ENCODE results near the gene FBXO41. TPM values are rescaled to one million over a fixed set of nuclear protein-coding genes. Genes with fewer than 3 reads are reported as not detected.

FBXO41 gene
- total RNA-seq, 2 donors from 2014 or later: 13.3 to 13.5 TPM

GRCh38 chr2:73238149-73238548 is 46.1 kb downstream of the FBXO41 start:
- H3K9me3 ChIP-seq (ENCODE audit: control insufficient read depth, low read length, poor library complexity, severe bottlenecking): no peaks in the 10 kb centered on the region
- Mint-ChIP-seq H3K27ac (peak overlapping the region; percentile 59), H3K27me3 (no peaks in the 10 kb centered on the region), H3K4me3 (no peak overlapping the region), H3K36me3 (ENCODE audit: low read depth) (peaks cover 5% of the 10 kb centered on the region), H3K4me1 (peaks cover 32% of the 10 kb centered on the region)
- ATAC-seq (no peak), DNase-seq (no peak)

- Mint-ChIP-seq H3K4me3 (peak overlapping the region; percentile 51), H3K4me1 (peaks cover 36% of the 10 kb centered on the region), H3K27ac (peak overlapping the region; percentile 95)
These were observed 47.1 kb downstream of the FBXO41 start for GRCh38 chr2:73237168-73237567.

DNA sequence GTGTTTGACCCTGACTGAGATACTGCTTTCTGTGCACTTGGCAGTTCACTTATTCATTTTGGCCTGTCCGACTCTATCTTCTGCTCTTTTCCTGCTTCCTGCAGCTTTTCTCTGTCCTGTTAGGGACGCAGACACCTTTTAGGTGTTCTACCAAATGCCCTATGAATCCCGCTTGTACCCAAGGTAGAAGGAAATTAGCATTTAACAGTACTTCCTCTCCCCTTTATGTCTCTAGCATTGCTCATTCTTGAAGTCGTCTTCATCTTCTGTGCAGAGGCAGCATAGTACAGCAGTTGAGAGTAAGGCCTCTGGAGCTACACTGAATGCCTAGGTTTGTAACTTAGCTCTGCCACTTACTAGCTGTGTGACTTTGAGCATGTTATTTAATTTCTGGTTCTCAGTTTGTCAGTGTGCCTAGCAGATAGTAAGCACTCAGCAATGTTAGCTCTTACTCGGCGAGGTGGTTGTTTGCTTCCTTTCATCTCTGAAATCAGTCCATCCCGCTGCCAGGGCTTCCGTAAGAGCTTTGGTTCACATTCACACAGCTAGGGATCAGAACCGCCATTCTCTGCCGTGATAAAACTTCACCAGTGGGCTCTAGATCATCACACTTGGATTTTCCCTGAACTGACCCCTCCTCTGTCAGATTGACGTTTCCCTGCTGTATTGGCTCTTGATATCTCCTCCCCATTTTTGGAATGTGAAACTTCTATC is 48.8 kb downstream of the FBXO41 start:
- no peak for DNase-seq
- ATAC-seq: no peak

More at GRCh38 chr2:73237168-73237567, 47.1 kb downstream of the FBXO41 start:
- H3K27me3 Mint-ChIP-seq: no peaks in the 10 kb centered on the region
- no peak for DNase-seq
- no peaks in the 10 kb centered on the region for H3K9me3 ChIP-seq (ENCODE audit: control insufficient read depth, low read length, poor library complexity, severe bottlenecking)
- peaks cover 5% of the 10 kb centered on the region for H3K36me3 Mint-ChIP-seq (ENCODE audit: low read depth)
- ATAC-seq: no peak

DNA sequence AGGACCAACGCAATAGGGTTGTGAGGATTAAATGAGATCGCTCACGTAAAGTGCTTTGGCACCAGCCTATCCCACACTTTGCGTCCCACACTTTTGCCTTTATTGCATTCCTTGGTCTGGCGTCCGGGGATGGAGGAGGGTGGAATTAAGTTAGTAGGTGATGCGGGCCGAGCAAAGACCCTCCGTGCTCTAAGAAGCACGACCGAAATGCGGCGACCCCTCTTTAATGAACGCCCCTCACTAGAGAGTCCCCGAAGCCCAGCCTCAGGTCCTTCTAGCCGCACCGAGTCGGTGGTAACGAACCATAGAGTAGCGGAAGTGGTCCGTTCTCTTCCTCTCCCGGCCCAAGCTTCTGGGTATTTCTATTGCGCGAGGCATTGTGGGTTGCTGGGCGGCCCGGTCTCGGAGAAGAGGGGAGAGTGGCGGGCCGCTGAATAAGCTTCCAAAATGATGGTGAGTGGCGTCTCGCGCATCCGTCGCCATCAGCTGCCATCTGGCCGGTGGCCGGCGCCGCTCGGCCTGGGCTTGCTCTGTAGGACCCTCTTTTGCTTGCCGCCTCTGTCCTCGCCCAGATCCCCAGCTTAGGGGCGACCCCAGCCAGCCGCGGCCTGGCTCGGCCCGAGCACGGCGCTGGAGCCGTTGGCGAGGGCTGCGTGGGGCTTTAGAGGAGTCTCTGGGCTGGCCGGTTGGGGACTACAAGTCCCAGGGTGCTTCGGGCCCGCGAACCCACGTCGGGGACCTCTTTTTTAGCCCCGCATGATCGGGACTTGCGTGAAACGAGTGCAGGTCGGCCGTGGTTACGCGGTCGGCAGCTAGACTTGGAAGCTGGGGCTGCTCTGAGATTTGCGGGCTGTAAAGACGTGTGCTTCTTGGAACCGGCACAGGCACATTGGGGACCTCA is 50.1 kb downstream of the FBXO41 start, which contains the start of gene CCT7:
Gene CCT7 (plus strand): TSS at position 377 of the 901 bp plus-strand sequence. CDS start 71 bp downstream, at position 448.
- ATAC-seq: peak; percentile 76
- H3K4me3 Mint-ChIP-seq: peak within 1 kb of the TSS; percentile 97
- H3K9me3 ChIP-seq (ENCODE audit: control insufficient read depth, low read length, poor library complexity, severe bottlenecking): no peaks in the 10 kb centered on the region
- DNase-seq: peak; percentile 71 to 77 (median 77)
- no peaks in the 10 kb centered on the region for H3K27me3 Mint-ChIP-seq
- peak within 1 kb of the TSS; percentile 95 for H3K27ac Mint-ChIP-seq
- H3K36me3 Mint-ChIP-seq (ENCODE audit: low read depth): peaks cover 5% of the 10 kb centered on the region
- H3K4me1 Mint-ChIP-seq: peaks cover 37% of the 10 kb centered on the region

More for the DNA sequence above, 48.8 kb downstream of the FBXO41 start:
- H3K4me1 Mint-ChIP-seq: peaks cover 41% of the 10 kb centered on the region
- peak overlapping the region; percentile 95 for H3K27ac Mint-ChIP-seq
- no peaks in the 10 kb centered on the region for H3K27me3 Mint-ChIP-seq
- H3K4me3 Mint-ChIP-seq: peak overlapping the region; percentile 97
- no peaks in the 10 kb centered on the region for H3K9me3 ChIP-seq (ENCODE audit: control insufficient read depth, low read length, poor library complexity, severe bottlenecking)
- H3K36me3 Mint-ChIP-seq (ENCODE audit: low read depth): peaks cover 5% of the 10 kb centered on the region

DNA sequence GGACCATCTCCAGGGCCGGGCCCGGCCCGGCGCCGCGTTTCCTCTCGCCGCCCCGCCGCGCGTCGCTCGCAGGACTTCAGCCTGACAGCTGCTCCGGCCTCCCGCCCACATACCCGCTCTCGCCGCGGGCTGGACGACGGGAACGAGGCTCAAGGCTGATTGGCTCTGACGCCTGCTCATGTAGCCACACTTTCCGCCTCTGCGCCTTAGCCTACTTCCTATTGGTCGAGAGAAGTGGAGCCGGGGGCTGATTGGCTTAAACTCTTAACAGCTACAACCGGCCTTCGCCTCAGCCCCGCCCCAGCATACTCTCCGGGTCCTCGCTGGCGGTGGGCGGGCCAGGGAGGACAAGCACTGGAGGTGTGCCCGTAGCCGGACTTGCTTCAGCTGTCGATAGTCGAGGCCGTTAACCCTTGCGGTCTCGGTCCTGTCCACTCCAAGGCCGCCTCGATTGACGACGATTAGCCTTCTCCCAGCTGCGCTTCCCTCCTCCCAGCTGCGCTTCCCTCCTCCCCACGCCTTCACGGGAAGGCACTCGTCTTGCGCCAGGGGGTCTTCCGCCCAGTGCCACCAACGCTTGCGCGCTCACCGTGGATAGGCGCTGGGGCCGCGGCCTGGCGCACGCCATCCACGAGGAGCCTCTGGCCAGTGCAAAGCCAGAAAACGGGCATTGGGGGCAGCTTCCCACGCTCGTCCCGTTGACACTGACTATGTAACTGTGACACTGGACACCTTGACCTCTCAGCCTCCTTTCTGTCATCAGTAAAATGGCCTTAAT is 50.9 kb downstream of the FBXO41 start, which contains the start of gene PRADC1:
Gene PRADC1 (minus strand): TSS at position 86 of the 778 bp plus-strand sequence. CDS start 79 bp downstream, at position 7.
- peak; percentile 84 for ATAC-seq
- Mint-ChIP-seq H3K27ac (peak within 1 kb of the TSS; percentile 95), H3K27me3 (no peaks in the 10 kb centered on the region), H3K4me3 (peak within 1 kb of the TSS; percentile 97), H3K4me1 (peaks cover 37% of the 10 kb centered on the region), H3K36me3 (ENCODE audit: low read depth) (peaks cover 5% of the 10 kb centered on the region)
- H3K9me3 ChIP-seq (ENCODE audit: control insufficient read depth, low read length, poor library complexity, severe bottlenecking): no peaks in the 10 kb centered on the region
- DNase-seq: peak; percentile 83 to 91 (median 85)

DNA sequence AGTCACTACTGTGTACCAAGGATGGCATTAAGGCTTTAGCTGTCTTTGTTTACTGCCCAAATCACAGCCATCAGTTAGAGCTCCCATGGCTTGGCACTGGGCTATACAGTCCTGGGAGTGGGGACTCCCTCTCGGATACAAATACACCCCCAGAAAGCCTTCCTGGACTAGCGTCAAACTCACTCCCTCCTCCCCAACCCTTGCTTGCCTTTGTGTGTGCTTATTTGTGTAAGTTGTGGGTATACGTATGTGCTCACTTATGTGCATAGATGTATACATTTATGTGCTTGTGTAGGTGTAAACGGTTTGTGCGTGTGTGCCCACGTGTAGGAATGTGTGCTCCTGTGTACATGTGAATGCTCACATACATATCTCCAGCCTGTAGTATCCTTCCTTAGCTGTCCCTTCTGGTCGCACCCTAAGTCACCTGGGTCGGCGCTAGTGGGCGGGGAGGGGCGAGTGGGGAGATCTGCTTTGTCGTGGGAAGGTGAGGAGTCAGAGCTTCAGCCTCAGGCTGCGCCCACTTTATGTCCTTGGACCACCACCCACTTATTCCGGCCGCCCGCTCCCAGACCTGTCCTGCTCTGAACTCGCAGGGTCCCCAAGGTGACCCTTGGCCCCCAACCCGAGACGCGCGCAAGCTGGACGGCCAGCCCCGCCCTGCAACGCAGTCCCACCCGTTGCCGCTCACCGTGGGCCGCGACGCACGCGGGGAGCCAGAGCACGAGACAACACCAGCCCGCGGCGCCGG is 51.7 kb downstream of the FBXO41 start:
- ATAC-seq: no peak
- H3K36me3 Mint-ChIP-seq (ENCODE audit: low read depth): peaks cover 5% of the 10 kb centered on the region
- peak in 1 of 3 donors; percentile 18 for DNase-seq
- H3K9me3 ChIP-seq (ENCODE audit: control insufficient read depth, low read length, poor library complexity, severe bottlenecking): no peaks in the 10 kb centered on the region
- peak overlapping the region; percentile 95 for H3K27ac Mint-ChIP-seq
- peak overlapping the region; percentile 97 for H3K4me3 Mint-ChIP-seq
- H3K27me3 Mint-ChIP-seq: no peaks in the 10 kb centered on the region
- H3K4me1 Mint-ChIP-seq: peaks cover 37% of the 10 kb centered on the region

- Mint-ChIP-seq H3K4me3 (no peak overlapping the region), H3K4me1 (peaks cover 10% of the 10 kb centered on the region), H3K27ac (no peak overlapping the region), H3K27me3 (no peaks in the 10 kb centered on the region), H3K36me3 (ENCODE audit: low read depth) (no peaks in the 10 kb centered on the region)
- H3K9me3 ChIP-seq (ENCODE audit: control insufficient read depth, low read length, poor library complexity, severe bottlenecking): no peaks in the 10 kb centered on the region
- DNase-seq (no peak), ATAC-seq (no peak)
These were observed 55.6 kb downstream of the FBXO41 start for GRCh38 chr2:73228631-73229030.

- DNase-seq (no peak), ATAC-seq (no peak)
- no peak overlapping the region for H3K27ac Mint-ChIP-seq
- H3K27me3 Mint-ChIP-seq: no peaks in the 10 kb centered on the region
- H3K36me3 Mint-ChIP-seq (ENCODE audit: low read depth): no peaks in the 10 kb centered on the region
- peaks cover 4% of the 10 kb centered on the region for H3K4me1 Mint-ChIP-seq
- H3K4me3 Mint-ChIP-seq: no peak overlapping the region
- H3K9me3 ChIP-seq (ENCODE audit: control insufficient read depth, low read length, poor library complexity, severe bottlenecking): no peaks in the 10 kb centered on the region
These were observed 57.2 kb downstream of the FBXO41 start for GRCh38 chr2:73227086-73227485.

DNA sequence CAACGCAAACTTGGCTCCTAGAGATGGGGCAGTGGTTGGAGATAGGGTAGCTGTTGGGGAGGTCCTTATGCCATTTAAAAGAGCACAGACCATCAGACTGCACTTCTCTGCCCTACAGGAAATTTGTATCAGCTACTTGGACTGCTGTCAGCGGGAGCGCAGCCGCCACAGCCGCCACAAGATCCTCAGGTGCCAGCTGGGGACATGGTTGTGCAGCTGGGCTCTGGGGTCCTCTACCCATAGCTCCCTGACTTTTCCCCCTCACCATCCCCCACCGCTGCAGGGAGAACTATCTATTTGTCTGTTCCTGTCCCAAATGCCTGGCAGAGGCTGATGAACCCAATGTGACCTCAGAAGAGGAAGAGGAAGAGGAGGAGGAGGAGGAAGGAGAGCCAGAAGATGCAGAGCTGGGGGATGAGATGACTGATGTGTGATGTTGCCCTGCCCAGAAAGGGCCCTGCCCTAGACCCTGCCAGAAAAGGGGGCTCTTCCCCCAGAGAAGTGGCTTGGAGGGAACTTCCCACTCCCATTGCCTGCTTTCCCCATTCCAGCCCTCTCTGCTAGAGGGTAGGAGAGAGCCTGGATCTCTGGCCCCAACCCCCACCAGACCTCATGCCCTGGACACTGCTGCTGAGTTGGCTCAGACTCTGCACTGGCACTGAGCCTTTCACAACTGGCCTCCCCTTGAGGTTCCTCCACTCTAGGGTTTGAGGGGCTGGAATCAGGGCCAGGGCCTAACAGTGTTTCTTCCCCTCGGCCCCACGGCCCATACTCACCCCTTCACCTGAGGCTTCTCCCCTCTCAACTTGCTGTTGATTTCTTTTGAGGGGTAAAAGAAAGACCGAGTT is 58.5 kb downstream of the FBXO41 start:
- peak overlapping the region; percentile 8 for H3K27ac Mint-ChIP-seq
- no peak for DNase-seq
- no peaks in the 10 kb centered on the region for H3K9me3 ChIP-seq (ENCODE audit: control insufficient read depth, low read length, poor library complexity, severe bottlenecking)
- H3K27me3 Mint-ChIP-seq: no peaks in the 10 kb centered on the region
- H3K36me3 Mint-ChIP-seq (ENCODE audit: low read depth): no peaks in the 10 kb centered on the region
- peaks cover 3% of the 10 kb centered on the region for H3K4me1 Mint-ChIP-seq
- H3K4me3 Mint-ChIP-seq: no peak overlapping the region
- ATAC-seq: no peak

- H3K27ac Mint-ChIP-seq: peak overlapping the region; percentile 68
- no peaks in the 10 kb centered on the region for H3K36me3 Mint-ChIP-seq (ENCODE audit: low read depth)
- ATAC-seq: no peak
- no peak overlapping the region for H3K4me3 Mint-ChIP-seq
- no peaks in the 10 kb centered on the region for H3K27me3 Mint-ChIP-seq
- no peaks in the 10 kb centered on the region for H3K9me3 ChIP-seq (ENCODE audit: control insufficient read depth, low read length, poor library complexity, severe bottlenecking)
- no peak for DNase-seq
- H3K4me1 Mint-ChIP-seq: no peaks in the 10 kb centered on the region
These were observed 60.5 kb downstream of the FBXO41 start for GRCh38 chr2:73223821-73224220.

GRCh38 chr2:73218298-73218697 is 66.0 kb downstream of the FBXO41 start:
- no peaks in the 10 kb centered on the region for H3K36me3 Mint-ChIP-seq (ENCODE audit: low read depth)
- peaks cover 23% of the 10 kb centered on the region for H3K4me1 Mint-ChIP-seq

More at GRCh38 chr2:73218298-73218697, 66.0 kb downstream of the FBXO41 start:
- Mint-ChIP-seq H3K27me3 (no peaks in the 10 kb centered on the region), H3K27ac (no peak overlapping the region), H3K4me3 (no peak overlapping the region)
- no peaks in the 10 kb centered on the region for H3K9me3 ChIP-seq (ENCODE audit: control insufficient read depth, low read length, poor library complexity, severe bottlenecking)
- DNase-seq (no peak), ATAC-seq (no peak)

All from T-helper 17 cell (primary cell).